Endodermal cell (in vitro differentiated cells): ENCODE results near the gene MSX1. TPM values are rescaled to one million over a fixed set of nuclear protein-coding genes. Genes with fewer than 3 reads are reported as not detected.
A peak's percentile ranks its signal among the peaks of the same experiment; 100 is the strongest.

Experiments used
- DNase-seq: peaks from one replicate; pipeline ENCODE4 v3.0.0-alpha.2; 2017
- H3K27ac ChIP-seq: 2 replicates; pipeline ENCODE4 v1.5.1; 2013; ENCODE audit warnings: mild to moderate bottlenecking, low read depth, low read length, moderate library complexity
- H3K27me3 ChIP-seq: 2 replicates; pipeline ENCODE4 v1.6.1; 2013; ENCODE audit warnings: mild to moderate bottlenecking, low read length, moderate library complexity; ENCODE audit not compliant: insufficient read depth, control insufficient read depth, poor library complexity, severe bottlenecking
- H3K36me3 ChIP-seq: 2 replicates; pipeline ENCODE4 v1.7.0; 2013; ENCODE audit warnings: mild to moderate bottlenecking, low read length, moderate library complexity; ENCODE audit not compliant: control insufficient read depth, insufficient read depth
- H3K4me1 ChIP-seq: one replicate; pipeline ENCODE4 v1.7.0; 2013; ENCODE audit warnings: low read length; ENCODE audit not compliant: control insufficient read depth, insufficient read depth
- H3K4me3 ChIP-seq: 2 replicates; pipeline ENCODE4 v1.5.1; 2013; ENCODE audit warnings: mild to moderate bottlenecking, low read length, moderate library complexity
- H3K9ac ChIP-seq: 2 replicates; pipeline ENCODE4 v1.6.1; 2013; ENCODE audit warnings: mild to moderate bottlenecking, low read length, moderate library complexity; ENCODE audit not compliant: poor library complexity, severe bottlenecking; ENCODE audit errors: extremely low read depth
- H3K9me3 ChIP-seq: 2 replicates; pipeline ENCODE4 v1.6.1; 2013; ENCODE audit warnings: mild to moderate bottlenecking, low read length, moderate library complexity; ENCODE audit not compliant: control insufficient read depth
- H3K27ac Mint-ChIP-seq: 2 replicates; pipeline ENCODE4 v1.8.0; 2020; ENCODE audit warnings: mixed read lengths
- H3K27me3 Mint-ChIP-seq: 2 replicates; pipeline ENCODE4 v1.8.0; 2021; ENCODE audit warnings: mild to moderate bottlenecking, mixed read lengths; ENCODE audit not compliant: insufficient read depth
- H3K36me3 Mint-ChIP-seq: 2 replicates; pipeline ENCODE4 v1.8.0; 2020; ENCODE audit warnings: low read depth, mixed read lengths
- H3K4me1 Mint-ChIP-seq: 2 replicates; pipeline ENCODE4 v1.8.0; 2020; ENCODE audit warnings: mixed read lengths
- H3K4me3 Mint-ChIP-seq: 2 replicates; pipeline ENCODE4 v1.8.0; 2020; ENCODE audit warnings: mild to moderate bottlenecking, moderate library complexity, mixed read lengths
- H3K9me3 Mint-ChIP-seq: 2 replicates; pipeline ENCODE4 v1.8.0; 2020; ENCODE audit warnings: mild to moderate bottlenecking, mixed read lengths
- WGBS, 2 experiments: methylation state at CpG; one replicate each; pipeline versions ENCODE4 v1.1.5 to v1.1.7; 2013; ENCODE audit warnings: missing lambda C conversion rate in 2 of 2, mixed read lengths in 1 of 2; ENCODE audit not compliant: insufficient coverage in 1 of 2, insufficient read length in 1 of 2; 5-methylcytosine and 5-hydroxymethylcytosine counted together
- total RNA-seq, 2 donors: library from RNA; stranded (reverse); fragmentation: NEBNext Ultra II Directional in 1 of 2; extraction: Animal tissue kit (Norgen Biotek cat#: 25700) in 1 of 2; gene quantifications; 2 replicates in 1 of 2; 3 replicates in 1 of 2; pipeline ENCODE4 v1.2.1, GENCODE V29; 2021
- TF ChIP-seq, protein P1 (sequence below): fragments of 200-600 bp; sonication (generic); conservative IDR thresholded peaks from 2 replicates; pipeline ENCODE4 v1.5.0; 2021; ENCODE audit warnings: antibody characterized with exemption, mild to moderate bottlenecking

MSX1 gene
- total RNA-seq, 2 donors from 2014 or later = 0.46 to 1.3 TPM

DNA sequence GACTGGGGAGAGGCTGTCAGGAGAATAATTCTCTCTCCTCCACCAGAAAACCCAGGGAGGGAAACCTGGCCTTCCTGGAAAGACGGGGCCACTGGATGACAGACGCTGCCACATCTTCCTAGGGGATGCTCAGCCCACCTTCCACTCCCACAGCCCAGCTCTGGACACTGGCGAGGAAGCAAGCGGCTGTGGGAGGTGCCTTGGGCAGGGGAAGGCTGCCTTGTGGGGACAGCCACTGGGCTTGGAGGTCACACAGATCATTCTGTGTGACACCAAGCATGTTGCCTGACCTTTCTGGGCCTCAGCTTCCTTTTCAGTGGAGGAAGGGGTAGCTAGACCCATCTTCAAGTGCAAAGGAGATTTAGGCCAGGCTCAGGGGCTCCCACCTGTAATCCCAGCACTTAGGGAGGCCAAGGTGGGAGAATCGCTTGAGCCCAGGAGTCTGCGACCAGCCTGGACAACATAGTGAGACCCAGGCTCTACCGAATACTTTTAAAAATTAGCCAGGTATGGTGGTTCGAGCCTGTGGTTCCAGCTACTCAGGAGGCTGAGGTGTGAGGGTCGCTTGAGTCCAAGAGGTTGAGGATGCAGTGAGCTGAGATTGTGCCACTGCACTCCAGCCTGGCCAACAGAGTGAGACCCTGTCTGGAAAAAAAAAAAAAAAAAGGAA is 9.8 kb upstream of the MSX1 start:
- TF ChIP-seq, protein P1, sequence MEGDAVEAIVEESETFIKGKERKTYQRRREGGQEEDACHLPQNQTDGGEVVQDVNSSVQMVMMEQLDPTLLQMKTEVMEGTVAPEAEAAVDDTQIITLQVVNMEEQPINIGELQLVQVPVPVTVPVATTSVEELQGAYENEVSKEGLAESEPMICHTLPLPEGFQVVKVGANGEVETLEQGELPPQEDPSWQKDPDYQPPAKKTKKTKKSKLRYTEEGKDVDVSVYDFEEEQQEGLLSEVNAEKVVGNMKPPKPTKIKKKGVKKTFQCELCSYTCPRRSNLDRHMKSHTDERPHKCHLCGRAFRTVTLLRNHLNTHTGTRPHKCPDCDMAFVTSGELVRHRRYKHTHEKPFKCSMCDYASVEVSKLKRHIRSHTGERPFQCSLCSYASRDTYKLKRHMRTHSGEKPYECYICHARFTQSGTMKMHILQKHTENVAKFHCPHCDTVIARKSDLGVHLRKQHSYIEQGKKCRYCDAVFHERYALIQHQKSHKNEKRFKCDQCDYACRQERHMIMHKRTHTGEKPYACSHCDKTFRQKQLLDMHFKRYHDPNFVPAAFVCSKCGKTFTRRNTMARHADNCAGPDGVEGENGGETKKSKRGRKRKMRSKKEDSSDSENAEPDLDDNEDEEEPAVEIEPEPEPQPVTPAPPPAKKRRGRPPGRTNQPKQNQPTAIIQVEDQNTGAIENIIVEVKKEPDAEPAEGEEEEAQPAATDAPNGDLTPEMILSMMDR = no peak
- peaks cover 97% of the 10 kb centered on the region for H3K27me3 Mint-ChIP-seq
- no peaks in the 10 kb centered on the region for H3K36me3 ChIP-seq
- H3K4me1 ChIP-seq = peaks cover 1% of the 10 kb centered on the region
- DNase-seq = peak; percentile 31
- H3K27ac ChIP-seq = no peak overlapping the region
- no peaks in the 10 kb centered on the region for H3K9me3 ChIP-seq
- H3K27ac Mint-ChIP-seq = no peak overlapping the region
- H3K36me3 Mint-ChIP-seq = no peaks in the 10 kb centered on the region
- H3K27me3 ChIP-seq = peaks cover 75% of the 10 kb centered on the region
- H3K9me3 Mint-ChIP-seq = no peaks in the 10 kb centered on the region
- peaks cover 9% of the 10 kb centered on the region for H3K4me1 Mint-ChIP-seq
- 93 to 96% methylated on average over 9 of the region's 9 CpGs for WGBS, 2 experiments
- H3K9ac ChIP-seq = no peak overlapping the region
- no peak overlapping the region for H3K4me3 ChIP-seq
- no peak overlapping the region for H3K4me3 Mint-ChIP-seq

- peaks cover 5% of the 10 kb centered on the region for H3K4me1 ChIP-seq
- no peak overlapping the region for H3K4me3 ChIP-seq
- H3K4me1 Mint-ChIP-seq = peaks cover 18% of the 10 kb centered on the region
- H3K36me3 ChIP-seq = no peaks in the 10 kb centered on the region
- no peaks in the 10 kb centered on the region for H3K9me3 ChIP-seq
- TF ChIP-seq, protein P1 = no peak
- no peak overlapping the region for H3K4me3 Mint-ChIP-seq
- H3K27me3 ChIP-seq = peaks cover 86% of the 10 kb centered on the region
- H3K9me3 Mint-ChIP-seq = no peaks in the 10 kb centered on the region
- H3K27me3 Mint-ChIP-seq = peaks cover 99% of the 10 kb centered on the region
- H3K36me3 Mint-ChIP-seq = no peaks in the 10 kb centered on the region
- WGBS, 2 experiments = 92 to 94% methylated on average over 9 to 12 of the region's 12 CpGs
- no peak overlapping the region for H3K27ac ChIP-seq
- no peak for DNase-seq
- H3K27ac Mint-ChIP-seq = no peak overlapping the region
- no peak overlapping the region for H3K9ac ChIP-seq
These were observed 8.4 kb upstream of the MSX1 start for GRCh38 chr4:4851081-4851480.

GRCh38 chr4:4851906-4852305 is 7.6 kb upstream of the MSX1 start:
- no peaks in the 10 kb centered on the region for H3K9me3 ChIP-seq
- H3K27ac Mint-ChIP-seq = no peak overlapping the region
- peaks cover 22% of the 10 kb centered on the region for H3K4me1 Mint-ChIP-seq
- H3K4me1 ChIP-seq = peaks cover 5% of the 10 kb centered on the region
- no peak overlapping the region for H3K4me3 ChIP-seq
- TF ChIP-seq, protein P1 = no peak
- H3K36me3 Mint-ChIP-seq = no peaks in the 10 kb centered on the region
- WGBS, 2 experiments = 80 to 100% methylated on average over 1 to 7 of the region's 7 CpGs
- H3K27me3 Mint-ChIP-seq = peaks cover 99% of the 10 kb centered on the region
- H3K36me3 ChIP-seq = no peaks in the 10 kb centered on the region
- no peak overlapping the region for H3K9ac ChIP-seq
- no peak overlapping the region for H3K4me3 Mint-ChIP-seq
- H3K27me3 ChIP-seq = peaks cover 93% of the 10 kb centered on the region
- H3K27ac ChIP-seq = no peak overlapping the region
- DNase-seq = no peak
- no peaks in the 10 kb centered on the region for H3K9me3 Mint-ChIP-seq
